ENCODE measurements around the gene OR4D11. TPM values are rescaled to one million over a fixed set of nuclear protein-coding genes. Genes with fewer than 3 reads are reported as not detected.

Gene OR4D11
- total RNA-seq, 1 experiment from 2014 or later: not detected

- Histone ChIP-seq H3K9me3 (ENCODE audit: control insufficient read depth in 1 of 2, insufficient read depth in 1 of 2, low read depth in 1 of 2, low read length in 2 of 2) (no peaks in the 10 kb centered on the region), H3K79me2 (ENCODE audit: insufficient read depth, low read length) (no peaks in the 10 kb centered on the region), H3K36me3 (ENCODE audit: control insufficient read depth in 1 of 2, insufficient read depth in 2 of 2, low read length in 2 of 2) (no peaks in the 10 kb centered on the region), H3K4me3 (replicated peaks in 1 of 2; ENCODE audit: low read depth in 1 of 2, low read length in 2 of 2) (peak overlapping the region; percentile 36 to 48), H3K9me2 (ENCODE audit: insufficient read depth) (no peaks in the 10 kb centered on the region), H3K27ac (ENCODE audit: low read depth, low read length) (peak overlapping the region; percentile 76), H4K20me1 (ENCODE audit: insufficient read depth) (no peaks in the 10 kb centered on the region), H3K4me2 (ENCODE audit: low read length) (peak overlapping the region; percentile 76), H3K27me3 (ENCODE audit: insufficient read depth, low read length) (no peaks in the 10 kb centered on the region), H2AFZ (ENCODE audit: low read depth, low read length, poor library complexity, severe bottlenecking) (peak overlapping the region; percentile 44), H3K9ac (ENCODE audit: low read length) (peak overlapping the region; percentile 61), H3K4me1 (ENCODE audit: control insufficient read depth in 1 of 2, insufficient read depth in 2 of 2, low read length in 2 of 2) (peaks cover 46 to 65% of the 10 kb centered on the region in 2 experiments)
- intact Hi-C loops (cut with micrococcal nuclease): no loop called here
- peak; percentile 77 for ATAC-seq
- ChIA-PET RAD21 (ENCODE audit: low non-redundant PET in 1 of 2, low total read pairs in 2 of 2, uncharacterized antibody in 2 of 2, unreplicated experiment in 2 of 2) (no interaction called here), CTCF (no interaction called here), POLR2A (no interaction called here)
- BruUV-seq (replicated peaks): TSS peak; percentile 95
- DNase-seq (ENCODE audit: low read depth, low spot score): peak; percentile 91
- TF ChIP-seq JUND (IDR thresholded peaks at IDR 0.05): peak; percentile 96
- peak; percentile 65; the same call in 1 of the 2 replicates for TF ChIP-seq EGR1 (IDR thresholded peaks at IDR 0.05; ENCODE audit: low read depth)
- peak; percentile 67 for TF ChIP-seq POLR2A (IDR thresholded peaks at IDR 0.05; ENCODE audit: borderline replicate concordance, extremely low read depth, insufficient read depth, insufficient read length)
- TF ChIP-seq YY1 (IDR thresholded peaks at IDR 0.05; ENCODE audit: extremely low read depth, insufficient replicate concordance, low read depth, low read length): no peak
- TF ChIP-seq CEBPB (IDR thresholded peaks at IDR 0.05; ENCODE audit: low read depth): peak; percentile 67
- peak; percentile 78 for TF ChIP-seq SIN3A (IDR thresholded peaks at IDR 0.05; ENCODE audit: low read depth)
- TF ChIP-seq ZBTB33 (IDR thresholded peaks at IDR 0.05; ENCODE audit: extremely low read depth, insufficient replicate concordance, low read length): peak; percentile 14
- peak; percentile 92 for TF ChIP-seq SP1 (IDR thresholded peaks at IDR 0.05; ENCODE audit: low read depth)
- TF ChIP-seq TCF7L2 (IDR thresholded peaks at IDR 0.05; ENCODE audit: borderline replicate concordance, extremely low read depth, insufficient read depth, insufficient read length): peak; percentile 93
- peak; percentile 84 for TF ChIP-seq POLR2AphosphoS5 (IDR thresholded peaks at IDR 0.05; ENCODE audit: low read depth, low read length)
- TF ChIP-seq CBX3 (IDR thresholded peaks at IDR 0.05; ENCODE audit: low read depth): peak; percentile 90
- TF ChIP-seq, protein P1, sequence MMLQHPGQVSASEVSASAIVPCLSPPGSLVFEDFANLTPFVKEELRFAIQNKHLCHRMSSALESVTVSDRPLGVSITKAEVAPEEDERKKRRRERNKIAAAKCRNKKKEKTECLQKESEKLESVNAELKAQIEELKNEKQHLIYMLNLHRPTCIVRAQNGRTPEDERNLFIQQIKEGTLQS (IDR thresholded peaks at IDR 0.05): no peak
- no peak; the same call in 1 of the 2 replicates for TF ChIP-seq ELF1 (IDR thresholded peaks at IDR 0.05; ENCODE audit: borderline replicate concordance, low read depth)
- TF ChIP-seq EZH2 (IDR thresholded peaks at IDR 0.05): no peak
- TF ChIP-seq FOSL1 (IDR thresholded peaks at IDR 0.05; ENCODE audit: low read depth): peak; percentile 97
- no peak; the same call in 1 of the 2 replicates for TF ChIP-seq SRF (IDR thresholded peaks at IDR 0.05; ENCODE audit: low read depth)
- TF ChIP-seq, protein P2, sequence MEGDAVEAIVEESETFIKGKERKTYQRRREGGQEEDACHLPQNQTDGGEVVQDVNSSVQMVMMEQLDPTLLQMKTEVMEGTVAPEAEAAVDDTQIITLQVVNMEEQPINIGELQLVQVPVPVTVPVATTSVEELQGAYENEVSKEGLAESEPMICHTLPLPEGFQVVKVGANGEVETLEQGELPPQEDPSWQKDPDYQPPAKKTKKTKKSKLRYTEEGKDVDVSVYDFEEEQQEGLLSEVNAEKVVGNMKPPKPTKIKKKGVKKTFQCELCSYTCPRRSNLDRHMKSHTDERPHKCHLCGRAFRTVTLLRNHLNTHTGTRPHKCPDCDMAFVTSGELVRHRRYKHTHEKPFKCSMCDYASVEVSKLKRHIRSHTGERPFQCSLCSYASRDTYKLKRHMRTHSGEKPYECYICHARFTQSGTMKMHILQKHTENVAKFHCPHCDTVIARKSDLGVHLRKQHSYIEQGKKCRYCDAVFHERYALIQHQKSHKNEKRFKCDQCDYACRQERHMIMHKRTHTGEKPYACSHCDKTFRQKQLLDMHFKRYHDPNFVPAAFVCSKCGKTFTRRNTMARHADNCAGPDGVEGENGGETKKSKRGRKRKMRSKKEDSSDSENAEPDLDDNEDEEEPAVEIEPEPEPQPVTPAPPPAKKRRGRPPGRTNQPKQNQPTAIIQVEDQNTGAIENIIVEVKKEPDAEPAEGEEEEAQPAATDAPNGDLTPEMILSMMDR (IDR thresholded peaks at IDR 0.05 in 2 of 3, conservative IDR thresholded peaks at IDR 0.05 in 1 of 3; ENCODE audit: borderline replicate concordance in 1 of 3, insufficient read depth in 1 of 3, low read depth in 2 of 3, low read length in 2 of 3): no peak
- TF ChIP-seq ZFX (IDR thresholded peaks at IDR 0.05): no peak
- TF ChIP-seq RAD21 (IDR thresholded peaks at IDR 0.05; ENCODE audit: low read depth): no peak
- no peak for TF ChIP-seq ZNF274 (IDR thresholded peaks at IDR 0.05; ENCODE audit: low read depth, low read length)
These were observed 42.0 kb downstream of the OR4D11 start for GRCh38 chr11:59545179-59546020.
